ENCODE data around the gene ABHD12.

GRCh38 chr20:25252230-25252651 is 138.4 kb downstream of the ABHD12 start:
- TF ChIP-seq GLIS3 (CRISPR knock-in tag; IDR thresholded peaks at IDR 0.05) (no peak), CSRNP3 (CRISPR knock-in tag; IDR thresholded peaks at IDR 0.05) (no peak), RARB (CRISPR knock-in tag; IDR thresholded peaks at IDR 0.05) (no peak), TCF4 (CRISPR knock-in tag; IDR thresholded peaks at IDR 0.05; ENCODE audit: borderline replicate concordance) (no peak), PATZ1 (CRISPR knock-in tag; IDR thresholded peaks at IDR 0.05; ENCODE audit: borderline replicate concordance) (no peak), ZFP30 (CRISPR knock-in tag; IDR thresholded peaks at IDR 0.05) (no peak), ZNF565 (CRISPR knock-in tag; conservative IDR thresholded peaks at IDR 0.05; ENCODE audit: low read depth) (no peak), ZFP3 (CRISPR knock-in tag; IDR thresholded peaks at IDR 0.05) (no peak)
